GM19351 (cell line): ENCODE measurements around the gene SLC22A7.

Experiments
- ATAC-seq: cut with Tn5 transposase; IDR thresholded peaks from one replicate; pipeline ENCODE4 v1.9.1; 2021; ENCODE audit warnings: mild to moderate bottlenecking, moderate library complexity; ENCODE audit not compliant: unreplicated experiment

Gene SLC22A7

GRCh38 chr6:43264599-43265145 is 33.4 kb upstream of the SLC22A7 start:
- no peak for ATAC-seq

GRCh38 chr6:43265564-43265963 is 32.5 kb upstream of the SLC22A7 start:
- no peak for ATAC-seq

GRCh38 chr6:43267619-43268354 is 30.3 kb upstream of the SLC22A7 start:
- no peak for ATAC-seq

- no peak for ATAC-seq
Measured at GRCh38 chr6:43268355-43268700, 29.7 kb upstream of the SLC22A7 start.

GRCh38 chr6:43268782-43269272 is 29.2 kb upstream of the SLC22A7 start:
- ATAC-seq = no peak

- ATAC-seq = no peak
Measured at GRCh38 chr6:43269273-43270007, 28.6 kb upstream of the SLC22A7 start.

GRCh38 chr6:43271103-43271815 is 26.8 kb upstream of the SLC22A7 start:
- ATAC-seq = no peak

- no peak for ATAC-seq
Measured at GRCh38 chr6:43271944-43272343, 26.1 kb upstream of the SLC22A7 start.

GRCh38 chr6:43273707-43274106 is 24.4 kb upstream of the SLC22A7 start:
- no peak for ATAC-seq

- no peak for ATAC-seq
Measured at GRCh38 chr6:43274127-43274915, 23.7 kb upstream of the SLC22A7 start.

- ATAC-seq = no peak
Measured at GRCh38 chr6:43274916-43275597, 23.0 kb upstream of the SLC22A7 start.

- no peak for ATAC-seq
Measured at GRCh38 chr6:43275801-43276576, 22.1 kb upstream of the SLC22A7 start.

- ATAC-seq = no peak
Measured at GRCh38 chr6:43276577-43277305, 21.3 kb upstream of the SLC22A7 start.

GRCh38 chr6:43277306-43277642 is 20.8 kb upstream of the SLC22A7 start:
- ATAC-seq = no peak

GRCh38 chr6:43277643-43278523 is 20.2 kb upstream of the SLC22A7 start:
- ATAC-seq = no peak

- ATAC-seq = no peak
Measured at GRCh38 chr6:43278524-43279078, 19.5 kb upstream of the SLC22A7 start.

- ATAC-seq = no peak
Measured at GRCh38 chr6:43280234-43280633, 17.8 kb upstream of the SLC22A7 start.
